GM18526 (cell line): ENCODE results near the gene SPIC.

Experiments used
- POLR2A ChIP-seq: IDR thresholded peaks from 3 replicates; pipeline ENCODE4 v1.6.1; 2011; ENCODE audit not compliant: insufficient read length; ENCODE audit errors: extremely low read depth

Gene SPIC

GRCh38 chr12:101474711-101475386 lies at the start of gene SPIC:
TSS of gene SPIC (plus strand) at chr12:101475336. CDS start at chr12:101476905, 1,569 bp downstream.
- no peak for TF ChIP-seq POLR2A

GRCh38 chr12:101430456-101430855 lies 44.7 kb upstream of the SPIC start:
- TF ChIP-seq POLR2A: no peak

- no peak for TF ChIP-seq POLR2A
These were observed 39.0 kb upstream of the SPIC start for GRCh38 chr12:101436136-101436535.

GRCh38 chr12:101439236-101439635 lies 35.9 kb upstream of the SPIC start:
- no peak for TF ChIP-seq POLR2A

- TF ChIP-seq POLR2A: no peak
These were observed 33.5 kb upstream of the SPIC start for GRCh38 chr12:101441461-101442224.

- no peak for TF ChIP-seq POLR2A
These were observed 19.5 kb upstream of the SPIC start for GRCh38 chr12:101455685-101456084.

GRCh38 chr12:101459642-101460346 lies 15.3 kb upstream of the SPIC start:
- no peak for TF ChIP-seq POLR2A

GRCh38 chr12:101468948-101469347 lies 6.2 kb upstream of the SPIC start:
- TF ChIP-seq POLR2A: no peak

GRCh38 chr12:101470939-101471338 lies 4.2 kb upstream of the SPIC start:
- TF ChIP-seq POLR2A: no peak

GRCh38 chr12:101474248-101474647 lies 888 bp upstream of the SPIC start:
- TF ChIP-seq POLR2A: no peak

GRCh38 chr12:101475751-101476305 lies 692 bp downstream of the SPIC start:
- no peak for TF ChIP-seq POLR2A

- no peak for TF ChIP-seq POLR2A
These were observed 5.7 kb downstream of the SPIC start for GRCh38 chr12:101480849-101481248.

- TF ChIP-seq POLR2A: no peak
These were observed 9.9 kb downstream of the SPIC start for GRCh38 chr12:101485021-101485420.

- TF ChIP-seq POLR2A: no peak
These were observed 13.3 kb downstream of the SPIC start for GRCh38 chr12:101488469-101488868.

- no peak for TF ChIP-seq POLR2A
These were observed 15.3 kb downstream of the SPIC start for GRCh38 chr12:101490286-101490920.
